ENCODE data around the gene FADS3.

The FADS3 gene

DNA sequence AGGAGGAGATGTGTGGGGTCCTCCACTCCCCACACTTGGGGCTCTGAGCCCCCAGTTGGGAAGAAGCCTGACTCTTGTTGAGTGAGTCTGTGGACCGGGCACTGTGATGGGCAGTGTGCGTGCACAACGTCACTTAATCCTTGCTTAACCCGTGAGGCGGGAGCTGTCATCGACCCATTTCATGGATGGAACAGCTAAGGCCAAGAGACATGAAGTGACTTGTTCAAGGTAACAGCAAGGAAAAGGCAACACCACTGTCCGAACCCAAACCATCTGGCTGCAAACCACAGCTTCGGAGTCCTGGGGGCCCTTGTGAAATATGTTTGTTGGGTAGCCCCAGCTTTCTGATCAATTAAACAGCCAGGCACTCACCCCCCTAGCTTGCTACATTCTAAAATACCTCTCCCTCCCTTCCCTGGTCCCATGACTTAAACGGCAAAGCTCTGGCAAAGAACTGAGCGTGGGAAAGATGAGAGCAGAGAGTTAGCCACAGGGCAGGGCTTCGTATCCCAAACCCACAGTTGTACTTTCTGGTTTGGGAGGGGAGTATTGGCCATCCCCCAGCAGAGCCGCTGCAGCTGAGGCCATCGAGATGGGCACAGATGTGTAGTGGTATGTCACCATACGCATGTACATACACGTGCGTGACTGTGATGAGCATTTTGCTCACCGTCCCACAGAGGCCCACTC, 37.0 kb downstream of the FADS3 start:
- DNase-seq, result no peak

DNA sequence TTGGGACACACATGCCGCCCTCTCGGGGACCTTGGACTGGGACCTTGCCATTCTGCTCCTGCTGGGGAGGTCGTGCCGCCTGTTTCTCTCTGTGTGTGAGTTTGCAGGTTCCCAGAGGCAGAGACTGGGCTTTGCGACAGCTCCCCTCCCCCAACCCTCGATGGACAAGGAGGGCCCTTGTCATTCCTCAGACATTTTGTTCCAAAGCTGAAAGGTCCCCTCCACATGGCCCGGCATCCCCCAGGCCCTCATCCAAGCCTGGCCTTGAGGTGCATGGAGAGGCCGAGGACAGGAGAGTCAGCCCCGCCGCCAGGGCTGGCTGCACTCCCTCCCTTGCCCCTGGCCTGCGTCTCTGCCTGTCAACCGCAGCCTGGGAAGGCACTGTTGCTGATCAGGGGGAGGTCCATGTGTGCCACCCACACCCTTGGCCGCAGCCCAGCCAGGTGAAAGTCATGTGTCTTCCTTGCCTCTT, 37.6 kb downstream of the FADS3 start:
- no peak for DNase-seq

DNA sequence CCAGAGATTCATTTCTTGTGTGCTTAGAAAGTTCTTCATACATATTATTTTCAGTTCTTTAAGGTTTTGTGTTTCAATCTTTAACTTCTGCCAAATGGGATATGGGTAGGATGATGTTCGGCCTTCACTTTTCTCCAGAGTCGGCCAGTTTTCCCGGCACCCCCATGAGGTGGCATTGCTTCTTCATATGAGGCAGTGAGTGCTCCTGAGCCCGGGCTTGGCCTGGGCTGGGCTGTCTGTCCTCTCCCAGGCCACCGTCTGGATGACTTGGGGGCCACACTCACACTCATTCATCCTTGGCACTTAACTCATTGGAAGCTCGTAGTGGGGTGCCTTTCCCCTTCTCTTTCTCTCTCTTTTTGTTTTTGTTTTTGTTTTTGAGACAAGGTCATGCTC, 39.4 kb downstream of the FADS3 start:
- no peak for DNase-seq

DNA sequence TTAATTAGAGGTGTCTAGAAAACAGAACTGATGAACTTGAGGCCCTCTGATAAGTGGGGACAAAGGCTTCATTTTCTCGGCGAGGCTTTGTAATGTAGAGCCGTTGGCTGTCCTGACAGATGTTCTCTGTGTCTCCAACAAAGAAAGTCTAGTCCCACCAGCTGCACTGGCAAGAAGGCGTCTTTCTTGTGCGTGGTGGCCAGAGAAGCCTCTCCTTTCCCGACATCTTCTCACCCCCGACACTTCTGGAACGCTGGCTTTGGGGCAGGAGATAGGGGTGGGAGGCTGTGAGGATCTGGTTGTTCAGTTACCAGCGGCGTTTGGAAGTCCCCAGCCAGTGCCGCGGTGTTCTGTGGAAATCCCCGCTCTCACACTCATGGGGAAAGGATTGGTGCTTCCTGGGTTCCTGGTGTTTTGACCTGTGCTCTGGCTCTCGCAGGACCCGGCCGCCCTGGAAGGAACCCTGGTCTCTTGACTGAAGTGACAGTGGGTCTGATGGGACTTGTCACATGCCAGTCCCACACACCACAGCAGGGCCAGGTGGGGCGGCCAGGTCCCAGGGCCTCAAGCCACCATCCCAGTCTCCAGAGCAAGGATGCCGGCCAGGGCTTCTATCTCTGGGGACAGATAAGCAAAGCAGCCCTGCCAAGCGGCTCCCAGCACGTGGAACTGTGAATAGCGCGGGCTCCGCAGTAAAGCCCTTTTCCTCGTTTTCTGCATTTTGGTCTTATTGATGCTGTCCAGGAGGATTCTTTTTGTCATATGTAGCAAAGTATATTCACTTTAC, 40.0 kb downstream of the FADS3 start:
- no peak for DNase-seq

DNA sequence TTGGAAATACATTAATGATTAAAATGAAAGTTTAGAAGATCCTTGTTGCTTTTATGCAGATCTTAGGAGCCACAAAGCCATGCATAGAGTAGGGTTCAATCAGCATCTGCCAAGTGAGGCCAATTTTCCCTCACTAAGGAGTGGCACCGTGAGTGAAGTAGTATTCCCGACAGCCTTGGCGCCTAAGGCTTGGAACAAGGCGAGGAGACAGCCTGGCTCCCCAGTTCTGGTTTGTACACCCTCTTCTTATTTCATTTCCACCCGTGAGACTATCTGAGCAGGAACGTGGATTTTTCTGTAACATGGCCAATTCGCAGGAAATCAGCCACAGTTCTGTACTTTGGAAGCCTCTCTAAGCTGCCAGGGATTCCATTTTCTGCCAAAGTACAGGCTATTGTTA, 40.7 kb downstream of the FADS3 start:
- DNase-seq, result no peak

DNA sequence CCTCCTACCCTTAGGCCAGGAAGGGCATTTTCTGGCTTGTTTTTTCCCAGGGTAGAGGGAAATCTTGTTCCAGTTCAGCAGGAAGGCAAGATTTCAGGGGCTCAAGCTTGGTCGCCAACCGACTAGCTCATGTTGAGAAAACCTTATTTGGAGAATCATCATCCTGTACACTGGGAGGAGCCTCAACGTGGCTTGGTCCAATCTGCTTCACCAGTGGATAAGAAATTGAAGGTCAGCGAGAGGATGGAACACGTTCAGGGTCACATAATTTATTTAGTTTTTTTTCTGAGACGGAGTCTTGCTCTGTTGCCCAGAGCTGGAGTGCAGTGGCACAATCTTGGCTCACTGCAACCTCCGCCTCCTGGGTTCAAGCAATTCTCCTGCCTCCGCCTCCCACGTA, 42.7 kb downstream of the FADS3 start:
- no peak for DNase-seq

DNA sequence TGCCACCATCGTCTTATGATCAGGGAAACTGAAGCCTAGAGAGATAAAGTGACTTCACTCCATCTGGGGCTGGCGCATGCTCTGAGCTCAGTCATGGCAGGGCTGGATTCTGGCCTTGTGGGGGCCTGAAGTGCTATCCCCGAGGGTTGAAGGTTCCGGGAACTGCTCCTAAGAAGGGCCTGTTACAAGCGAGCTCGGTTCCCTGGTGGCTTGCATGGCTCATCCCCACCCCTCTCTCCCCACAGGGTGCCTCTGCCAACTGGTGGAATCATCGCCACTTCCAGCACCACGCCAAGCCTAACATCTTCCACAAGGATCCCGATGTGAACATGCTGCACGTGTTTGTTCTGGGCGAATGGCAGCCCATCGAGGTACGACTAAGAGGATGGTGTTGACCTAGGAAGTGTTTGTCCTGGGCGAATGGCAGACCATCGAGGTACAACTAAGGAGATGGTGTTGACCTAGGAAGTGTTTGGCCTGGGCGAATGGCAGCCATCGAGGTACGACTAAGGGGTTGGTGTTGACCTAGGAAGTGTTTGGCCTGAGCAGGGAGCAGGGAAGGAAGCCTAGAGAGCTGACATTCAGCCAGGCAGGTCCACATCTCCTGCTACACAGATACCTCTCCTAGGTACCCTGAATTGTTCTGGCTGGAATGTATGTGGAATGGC, 43.3 kb downstream of the FADS3 start:
- DNase-seq, result no peak

DNA sequence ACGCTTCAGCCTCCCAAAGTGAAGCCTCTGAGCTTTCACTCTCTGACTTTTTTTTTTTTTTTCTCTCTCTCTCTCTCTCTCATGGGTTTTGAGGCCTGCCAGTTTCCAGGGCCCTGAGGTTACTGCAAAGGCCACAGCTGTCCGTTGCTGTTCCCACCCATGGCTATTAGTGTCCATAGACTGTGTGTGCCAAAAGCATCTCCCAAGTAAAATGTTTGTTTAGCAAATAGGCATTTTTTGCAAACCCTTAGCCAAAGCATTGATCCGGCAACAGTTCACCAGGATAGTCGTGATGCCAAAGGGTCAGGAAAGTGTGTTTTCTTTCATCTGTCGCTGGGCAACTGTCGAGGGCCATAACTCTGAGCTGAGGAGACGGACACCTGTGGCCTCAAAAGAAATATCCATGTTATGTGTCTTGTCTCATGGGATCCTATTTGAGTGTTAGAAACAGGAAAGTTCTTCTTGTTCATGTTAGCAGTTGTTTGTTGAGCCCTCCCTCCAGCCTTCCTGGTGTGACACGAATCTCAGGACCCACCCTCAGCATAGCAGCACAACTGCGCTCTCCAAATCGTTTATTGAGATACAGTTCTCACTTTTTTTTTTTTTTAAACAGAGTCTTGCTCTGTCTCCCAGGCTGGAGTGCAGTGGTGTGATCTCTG, 44.9 kb downstream of the FADS3 start:
- no peak for DNase-seq

DNA sequence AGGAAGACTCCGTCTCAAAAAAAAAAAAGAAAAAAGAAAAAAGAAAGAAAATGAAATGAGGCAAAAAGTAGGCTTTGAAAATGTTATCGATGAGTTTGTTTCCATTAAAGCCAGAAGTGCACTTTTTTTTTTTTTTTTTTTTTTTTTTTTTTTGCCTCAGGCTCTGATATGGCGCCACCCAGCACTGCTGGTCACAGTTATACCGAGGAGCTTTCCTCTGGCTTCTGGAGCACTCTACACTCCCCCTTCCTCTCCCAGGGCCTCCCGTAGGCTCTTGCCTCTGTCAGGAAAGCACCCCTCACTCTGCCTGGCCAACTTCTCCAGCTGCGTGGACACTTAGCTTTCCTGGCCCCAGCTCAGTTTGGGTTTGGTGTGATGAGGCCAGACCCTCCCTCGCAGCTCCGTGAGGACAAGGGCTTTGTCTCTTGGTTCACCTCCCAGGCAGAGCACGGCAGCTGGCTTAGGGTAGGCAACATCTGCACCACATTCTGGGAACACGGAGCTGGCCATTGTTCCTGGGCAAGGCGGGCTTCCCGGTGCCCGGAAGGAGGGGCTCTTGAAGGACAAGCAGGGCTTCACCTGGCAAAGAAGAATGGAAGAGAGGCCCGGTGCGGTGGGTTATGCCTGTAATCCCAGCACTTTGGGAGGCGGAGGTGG, 46.3 kb downstream of the FADS3 start:
- no peak for DNase-seq

DNA sequence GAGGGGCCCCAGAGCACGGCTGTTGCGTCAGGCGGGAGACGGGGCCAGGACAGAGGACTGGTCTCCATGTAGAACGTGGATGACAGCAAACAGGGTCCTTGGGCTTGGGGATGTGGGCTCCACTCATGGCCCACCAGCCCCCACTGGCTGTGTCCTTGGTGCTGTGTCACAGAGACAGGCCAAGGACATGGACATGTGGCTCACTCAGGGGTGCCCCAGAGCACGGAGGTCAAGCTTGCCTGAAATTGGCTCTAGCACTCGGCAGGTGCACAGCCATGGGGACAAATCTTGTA, 48.9 kb downstream of the FADS3 start:
- DNase-seq, result no peak

DNA sequence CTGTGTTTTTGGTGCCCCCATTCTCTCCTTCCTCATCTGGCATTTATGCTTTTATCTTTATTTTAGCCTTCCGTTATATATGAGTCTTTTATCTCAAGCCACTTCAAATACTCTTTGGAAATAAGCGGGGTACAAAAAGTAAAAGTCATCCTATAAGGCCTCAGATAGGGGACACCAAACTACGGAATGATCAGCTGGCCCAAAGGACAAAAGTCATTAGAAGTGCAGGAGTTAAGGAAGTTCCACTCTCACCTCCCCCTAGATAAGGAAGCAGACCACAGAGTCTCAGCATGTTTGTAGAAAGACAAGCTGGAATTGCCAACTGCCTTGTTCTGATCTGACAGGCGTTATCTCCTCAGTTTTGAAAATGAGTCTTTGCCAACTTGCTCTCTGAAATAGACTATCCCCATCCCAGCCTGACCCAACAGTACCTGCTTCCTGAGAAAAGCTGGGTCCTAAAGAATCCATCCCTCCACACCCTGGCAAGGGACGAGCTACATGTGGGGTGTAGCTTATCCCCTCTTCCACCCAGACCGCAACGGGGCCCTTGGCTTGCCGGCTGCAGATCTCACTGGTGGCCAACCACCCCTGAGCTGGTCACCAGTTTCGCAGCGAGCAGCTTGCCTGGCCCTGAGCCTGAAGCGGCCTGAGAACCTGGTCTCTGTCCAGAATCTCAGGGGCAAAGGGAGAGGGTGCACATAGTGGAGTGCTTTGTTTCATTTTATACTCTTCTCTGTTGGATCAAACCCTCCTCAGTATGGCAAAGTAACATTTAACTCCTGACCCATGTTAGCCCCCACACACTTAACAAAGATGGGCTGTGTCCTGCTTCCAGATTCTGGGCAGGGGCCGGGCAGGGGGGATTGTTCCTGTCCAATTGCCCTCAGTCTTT, 49.5 kb downstream of the FADS3 start:
- no peak for DNase-seq

DNA sequence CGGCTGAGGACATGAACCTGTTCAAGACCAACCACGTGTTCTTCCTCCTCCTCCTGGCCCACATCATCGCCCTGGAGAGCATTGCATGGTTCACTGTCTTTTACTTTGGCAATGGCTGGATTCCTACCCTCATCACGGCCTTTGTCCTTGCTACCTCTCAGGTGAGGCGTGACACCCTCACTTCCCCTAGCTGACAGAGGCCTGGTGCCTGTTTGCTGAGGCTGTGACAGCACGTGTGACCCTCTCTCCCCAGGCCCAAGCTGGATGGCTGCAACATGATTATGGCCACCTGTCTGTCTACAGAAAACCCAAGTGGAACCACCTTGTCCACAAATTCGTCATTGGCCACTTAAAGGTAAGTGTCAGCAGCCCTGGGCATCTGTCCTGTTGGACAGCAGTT, 51.0 kb downstream of the FADS3 start:
- DNase-seq, result no peak

DNA sequence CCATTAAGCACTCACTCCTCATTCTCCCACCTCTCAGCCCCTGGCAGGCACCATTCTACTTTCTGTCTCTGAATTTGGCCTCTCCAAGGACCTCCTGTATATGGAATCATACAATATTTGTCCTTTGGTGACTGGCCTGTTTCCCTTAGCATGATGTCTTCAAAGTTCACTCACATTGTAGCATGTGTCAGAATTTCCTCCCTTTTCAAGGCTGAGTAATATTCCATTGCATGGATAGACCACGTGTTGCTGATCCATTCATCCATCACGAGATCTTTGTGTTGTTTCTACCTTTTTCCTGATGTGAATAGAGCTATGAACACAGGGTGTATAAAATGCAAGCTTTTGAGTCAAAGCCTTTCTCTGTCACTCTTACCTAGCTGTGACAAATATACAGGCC, 51.6 kb downstream of the FADS3 start:
- no peak for DNase-seq

DNA sequence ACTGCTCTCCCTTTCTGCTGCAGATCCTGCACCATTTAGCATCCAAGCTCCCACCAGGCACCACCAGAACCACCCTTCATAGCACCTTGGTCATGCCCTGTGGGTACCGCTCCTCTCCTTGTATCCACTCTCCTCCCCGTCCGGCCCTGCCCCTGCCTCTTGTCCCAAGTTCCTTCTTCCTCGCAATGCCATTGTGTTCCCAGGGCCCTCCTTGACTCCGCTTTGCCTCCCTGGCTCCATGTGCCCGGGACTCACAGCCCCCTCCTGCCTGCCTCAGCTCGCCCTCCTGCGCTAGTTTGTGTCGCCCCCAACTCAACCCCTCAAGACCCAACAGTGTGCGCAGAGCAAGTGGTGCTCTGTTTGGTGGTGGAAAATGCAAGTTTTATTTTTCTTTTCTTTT, 52.4 kb downstream of the FADS3 start:
- DNase-seq, result no peak

DNA sequence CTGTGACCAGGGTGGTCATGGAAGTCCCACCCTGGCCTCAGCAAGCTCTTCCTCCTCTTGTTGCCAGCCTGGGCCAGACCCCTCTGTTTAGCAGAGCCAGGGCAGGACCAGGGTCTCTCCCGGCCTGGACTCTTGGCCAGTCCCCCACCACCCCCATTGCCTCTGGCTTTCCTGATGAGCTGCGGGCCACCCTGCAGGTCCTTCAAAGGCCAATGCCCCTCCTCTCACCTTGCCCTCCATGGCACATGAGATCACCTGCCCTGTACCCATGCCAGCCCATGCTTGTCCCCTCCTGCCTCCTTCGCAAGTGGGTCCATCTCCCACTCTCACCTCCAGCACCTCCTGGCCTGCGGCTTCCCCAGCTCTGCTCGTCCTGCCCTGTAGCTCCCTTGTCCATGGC, 52.8 kb downstream of the FADS3 start:
- DNase-seq, result no peak

DNA sequence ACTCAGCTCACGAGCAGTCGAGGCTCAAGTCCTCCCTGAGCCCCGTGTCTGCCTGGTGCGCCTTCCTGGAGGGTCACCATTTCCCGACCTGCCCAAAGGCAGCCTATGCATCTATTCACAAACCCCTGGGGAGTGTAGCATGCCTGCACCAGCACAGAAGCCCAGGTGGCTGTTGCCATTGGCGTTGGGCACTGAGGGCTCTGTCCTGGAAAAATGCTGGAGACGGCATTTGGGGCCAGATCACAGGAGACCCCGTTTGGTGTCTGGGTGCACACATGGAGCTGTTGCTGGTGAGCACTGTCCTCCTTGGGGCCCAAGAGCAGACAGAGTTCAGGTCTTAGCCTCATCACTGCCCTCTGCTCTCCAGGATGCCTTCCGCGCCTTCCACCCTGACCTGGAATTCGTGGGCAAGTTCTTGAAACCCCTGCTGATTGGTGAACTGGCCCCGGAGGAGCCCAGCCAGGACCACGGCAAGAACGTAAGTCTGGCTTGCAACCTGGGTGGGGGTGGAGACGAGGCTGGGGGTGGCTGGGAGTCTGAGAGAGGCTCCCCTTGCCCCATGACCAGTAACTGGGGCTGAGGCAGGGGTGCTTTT, 53.8 kb downstream of the FADS3 start:
- no peak for DNase-seq

DNA sequence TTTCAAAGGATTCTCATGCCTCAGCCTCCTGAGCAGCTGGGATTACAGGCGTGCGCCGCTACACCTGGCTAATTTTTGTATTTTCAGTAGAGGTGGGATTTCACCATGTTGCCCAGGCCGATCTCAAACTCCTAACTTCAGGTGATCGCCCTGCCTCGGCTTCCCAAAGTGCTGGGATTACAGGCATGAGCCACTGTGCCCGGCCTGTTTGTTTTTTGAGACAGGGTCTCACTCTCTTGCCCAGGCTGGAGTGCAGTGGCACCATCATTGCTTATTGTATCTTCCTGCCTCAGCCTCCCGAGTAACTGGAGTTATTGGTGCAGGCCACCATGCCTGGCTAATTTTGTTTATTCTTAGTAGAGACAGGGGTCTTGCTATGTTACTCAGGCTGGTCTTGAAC, 55.2 kb downstream of the FADS3 start:
- DNase-seq, result no peak

DNA sequence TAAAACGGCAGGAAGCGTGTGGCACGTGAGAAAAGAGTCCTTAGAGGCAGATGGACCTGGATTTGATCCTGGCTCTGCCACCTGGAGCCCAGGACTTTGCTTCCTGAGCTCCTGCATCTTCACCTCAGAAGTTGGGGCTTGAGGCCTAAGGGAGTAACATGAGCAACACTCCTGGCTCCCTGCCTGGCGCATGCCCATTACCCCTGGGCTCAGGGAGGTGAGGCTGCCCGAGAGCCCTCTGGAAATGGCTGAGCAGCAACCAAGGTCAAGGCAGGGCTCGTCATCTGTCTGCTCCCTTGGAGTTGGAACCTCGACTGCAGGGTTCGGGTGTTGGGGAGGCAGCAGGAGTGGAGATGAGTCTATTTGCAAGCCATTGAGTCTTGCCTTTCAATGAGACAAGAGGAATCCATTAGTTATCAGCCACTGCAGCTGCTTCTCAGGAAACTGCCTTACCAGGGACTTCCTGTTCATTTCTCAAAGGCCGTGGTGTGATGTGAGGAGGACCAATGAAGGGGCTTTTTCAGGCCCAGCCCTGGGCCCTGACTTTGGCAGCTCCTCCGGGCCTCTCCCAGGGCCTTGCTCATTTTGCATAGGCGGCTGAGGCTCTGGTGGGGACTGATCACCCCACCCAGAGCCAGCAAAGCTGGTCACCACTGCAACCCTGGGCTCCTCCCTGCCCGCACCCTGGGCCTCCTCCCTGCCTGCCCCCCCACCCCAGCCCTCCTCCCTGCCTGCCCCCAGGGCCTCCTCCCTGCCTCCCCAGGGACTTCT, 56.9 kb downstream of the FADS3 start:
- peak; percentile 60 for DNase-seq

DNA sequence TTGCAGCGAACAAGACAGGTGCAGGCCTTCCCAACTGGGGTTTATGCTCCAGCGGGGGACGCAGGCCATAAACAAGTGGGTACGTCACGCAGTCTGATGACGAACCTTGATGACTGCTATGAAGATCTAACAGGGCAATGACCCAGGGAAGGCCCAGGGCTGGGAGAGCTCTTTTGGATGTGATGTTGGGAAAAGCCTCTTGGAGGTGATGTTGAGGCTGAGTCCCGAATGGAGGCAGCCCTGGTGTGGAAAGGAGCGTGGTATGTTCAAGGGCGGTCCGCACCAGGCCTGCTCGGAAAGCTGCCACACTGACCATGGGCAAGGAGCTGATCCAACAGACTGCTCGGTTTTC, 57.4 kb downstream of the FADS3 start:
- DNase-seq, result no peak

DNA sequence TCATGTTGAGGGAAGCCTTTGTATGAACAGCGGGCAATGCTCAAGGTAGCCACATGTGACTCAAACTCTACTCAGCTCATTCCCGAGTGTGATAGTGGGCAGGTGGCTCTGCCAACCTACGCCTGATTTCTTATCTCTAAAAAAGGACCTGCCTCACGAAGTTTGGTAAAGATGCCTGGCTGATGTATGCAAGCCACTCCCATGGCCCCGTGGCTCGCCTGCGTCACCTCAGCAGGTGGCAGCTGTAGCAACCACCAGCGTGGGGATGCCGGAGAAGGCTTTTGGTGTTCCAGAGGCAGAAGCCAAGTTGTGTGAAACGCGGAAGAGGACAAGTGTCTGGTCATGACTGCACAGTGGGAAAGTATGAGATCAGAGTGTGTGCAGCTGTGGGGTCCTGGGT, 57.9 kb downstream of the FADS3 start:
- no peak for DNase-seq

DNA sequence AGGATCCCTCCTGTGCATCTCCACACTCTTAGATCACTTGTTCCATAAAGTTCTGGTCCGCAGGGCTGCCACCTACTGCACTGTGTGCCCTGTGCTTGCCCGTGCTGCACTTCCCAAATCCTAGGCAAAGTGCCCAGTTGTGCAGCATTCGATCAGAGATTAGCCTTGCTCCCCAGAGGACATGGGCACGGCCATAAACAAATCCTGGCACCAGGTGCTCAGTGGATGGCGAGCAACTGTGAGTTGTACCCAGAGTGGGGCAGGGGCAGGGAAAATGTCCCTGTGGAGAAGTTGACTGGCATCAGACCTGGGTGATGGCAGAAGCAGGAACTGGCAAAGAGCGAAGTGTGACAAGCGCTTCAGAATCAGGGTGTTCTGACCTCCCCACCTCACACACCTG, 58.6 kb downstream of the FADS3 start:
- DNase-seq, result no peak
